Measurements from ENCODE around the gene LAMTOR2. TPM values are rescaled to one million over a fixed set of nuclear protein-coding genes. Genes with fewer than 3 reads are reported as not detected.

Gene LAMTOR2
- total RNA-seq, 1 experiment from 2014 or later = 88.1 TPM

GRCh38 chr1:156042828-156043227 lies 11.8 kb upstream of the LAMTOR2 start:
- H3K4me1 Mint-ChIP-seq (ENCODE audit: insufficient read depth, unreplicated experiment) = peaks cover 8% of the 10 kb centered on the region
- DNase-seq (ENCODE audit: unreplicated experiment) = no peak
- TF ChIP-seq, protein P1, sequence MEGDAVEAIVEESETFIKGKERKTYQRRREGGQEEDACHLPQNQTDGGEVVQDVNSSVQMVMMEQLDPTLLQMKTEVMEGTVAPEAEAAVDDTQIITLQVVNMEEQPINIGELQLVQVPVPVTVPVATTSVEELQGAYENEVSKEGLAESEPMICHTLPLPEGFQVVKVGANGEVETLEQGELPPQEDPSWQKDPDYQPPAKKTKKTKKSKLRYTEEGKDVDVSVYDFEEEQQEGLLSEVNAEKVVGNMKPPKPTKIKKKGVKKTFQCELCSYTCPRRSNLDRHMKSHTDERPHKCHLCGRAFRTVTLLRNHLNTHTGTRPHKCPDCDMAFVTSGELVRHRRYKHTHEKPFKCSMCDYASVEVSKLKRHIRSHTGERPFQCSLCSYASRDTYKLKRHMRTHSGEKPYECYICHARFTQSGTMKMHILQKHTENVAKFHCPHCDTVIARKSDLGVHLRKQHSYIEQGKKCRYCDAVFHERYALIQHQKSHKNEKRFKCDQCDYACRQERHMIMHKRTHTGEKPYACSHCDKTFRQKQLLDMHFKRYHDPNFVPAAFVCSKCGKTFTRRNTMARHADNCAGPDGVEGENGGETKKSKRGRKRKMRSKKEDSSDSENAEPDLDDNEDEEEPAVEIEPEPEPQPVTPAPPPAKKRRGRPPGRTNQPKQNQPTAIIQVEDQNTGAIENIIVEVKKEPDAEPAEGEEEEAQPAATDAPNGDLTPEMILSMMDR (IDR thresholded peaks at IDR 0.05; ENCODE audit: unreplicated experiment) = no peak
- H3K9me3 Mint-ChIP-seq (ENCODE audit: unreplicated experiment) = no peaks in the 10 kb centered on the region
- H3K4me3 Mint-ChIP-seq (ENCODE audit: unreplicated experiment) = no peak overlapping the region
- intact Hi-C loops (cut with micrococcal nuclease) = no loop called here
- no peaks in the 10 kb centered on the region for H3K27me3 Mint-ChIP-seq (ENCODE audit: insufficient read depth, unreplicated experiment)
- no peak overlapping the region for H3K27ac Mint-ChIP-seq (ENCODE audit: low read depth, unreplicated experiment)
- BruUV-seq (replicated peaks) = no TSS peak
- ChIA-PET CTCF (interaction anchor here (0.7 to 3.4 kb wide), 4 partner anchors 10 to 105 kb away, joined by 3 to 11 read pairs (median 3); partner anchors contain the start of genes LAMTOR2 and UBQLN4), POLR2A (interaction anchor here (0.6 kb wide), 1 partner anchor 9 kb away, joined by 3 read pairs; no protein-coding TSS in a partner anchor)
- H3K36me3 Mint-ChIP-seq (ENCODE audit: insufficient read depth, unreplicated experiment) = peaks cover 88% of the 10 kb centered on the region

- Mint-ChIP-seq H3K9me3 (ENCODE audit: unreplicated experiment) (no peaks in the 10 kb centered on the region), H3K27me3 (ENCODE audit: insufficient read depth, unreplicated experiment) (no peaks in the 10 kb centered on the region), H3K36me3 (ENCODE audit: insufficient read depth, unreplicated experiment) (peaks cover 86% of the 10 kb centered on the region), H3K4me1 (ENCODE audit: insufficient read depth, unreplicated experiment) (peaks cover 15% of the 10 kb centered on the region), H3K4me3 (ENCODE audit: unreplicated experiment) (no peak overlapping the region), H3K27ac (ENCODE audit: low read depth, unreplicated experiment) (no peak overlapping the region)
- TF ChIP-seq, protein P1 (IDR thresholded peaks at IDR 0.05; ENCODE audit: unreplicated experiment) = no peak
- BruUV-seq (replicated peaks) = no TSS peak
- ChIA-PET CTCF (interaction anchor here (0.6 kb wide), 1 partner anchor 11 kb away, joined by 3 read pairs; no protein-coding TSS in a partner anchor), POLR2A (interaction anchor here (0.9 kb wide), 1 partner anchor 16 kb away, joined by 3 read pairs; no protein-coding TSS in a partner anchor)
- intact Hi-C loops (cut with micrococcal nuclease) = no loop called here
- DNase-seq (ENCODE audit: unreplicated experiment) = no peak
These were observed 9.5 kb upstream of the LAMTOR2 start for GRCh38 chr1:156045076-156045475.

GRCh38 chr1:156048663-156049258 lies 5.8 kb upstream of the LAMTOR2 start:
- intact Hi-C loops (cut with micrococcal nuclease) = no loop called here
- no peaks in the 10 kb centered on the region for H3K9me3 Mint-ChIP-seq (ENCODE audit: unreplicated experiment)
- H3K4me1 Mint-ChIP-seq (ENCODE audit: insufficient read depth, unreplicated experiment) = peaks cover 22% of the 10 kb centered on the region
- H3K36me3 Mint-ChIP-seq (ENCODE audit: insufficient read depth, unreplicated experiment) = peaks cover 59% of the 10 kb centered on the region
- DNase-seq (ENCODE audit: unreplicated experiment) = no peak
- ChIA-PET CTCF (interaction anchor here (0.7 to 1.2 kb wide), 2 partner anchors 59 to 121 kb away, joined by 3 to 6 read pairs; no protein-coding TSS in a partner anchor), POLR2A (interaction anchor here (1.0 kb wide), 1 partner anchor 55 kb away, joined by 3 read pairs; no protein-coding TSS in a partner anchor)
- TF ChIP-seq, protein P1 (IDR thresholded peaks at IDR 0.05; ENCODE audit: unreplicated experiment) = no peak
- no TSS peak for BruUV-seq (replicated peaks)
- H3K27ac Mint-ChIP-seq (ENCODE audit: low read depth, unreplicated experiment) = no peak overlapping the region
- no peaks in the 10 kb centered on the region for H3K27me3 Mint-ChIP-seq (ENCODE audit: insufficient read depth, unreplicated experiment)
- H3K4me3 Mint-ChIP-seq (ENCODE audit: unreplicated experiment) = no peak overlapping the region

GRCh38 chr1:156050376-156050775 lies 4.2 kb upstream of the LAMTOR2 start:
- BruUV-seq (replicated peaks) = no TSS peak
- TF ChIP-seq, protein P1 (IDR thresholded peaks at IDR 0.05; ENCODE audit: unreplicated experiment) = no peak
- DNase-seq (ENCODE audit: unreplicated experiment) = no peak
- Mint-ChIP-seq H3K27me3 (ENCODE audit: insufficient read depth, unreplicated experiment) (no peaks in the 10 kb centered on the region), H3K9me3 (ENCODE audit: unreplicated experiment) (no peaks in the 10 kb centered on the region), H3K4me3 (ENCODE audit: unreplicated experiment) (no peak overlapping the region), H3K36me3 (ENCODE audit: insufficient read depth, unreplicated experiment) (peaks cover 48% of the 10 kb centered on the region), H3K4me1 (ENCODE audit: insufficient read depth, unreplicated experiment) (peaks cover 25% of the 10 kb centered on the region), H3K27ac (ENCODE audit: low read depth, unreplicated experiment) (no peak overlapping the region)
- ChIA-PET POLR2A (interaction anchor here (0.7 to 1.1 kb wide), 3 partner anchors 13 to 18 kb away, joined by 3 read pairs; no protein-coding TSS in a partner anchor), CTCF (interaction anchor here (0.6 to 2.0 kb wide), 7 partner anchors 13 to 175 kb away, joined by 3 to 12 read pairs (median 3); no protein-coding TSS in a partner anchor)
- intact Hi-C loops (cut with micrococcal nuclease) = loop anchor here (10.0 kb wide), 1 partner anchor 396 kb away; no protein-coding TSS in a partner anchor

Data from MCF 10A (cell line).